KMS-11 (cell line): ENCODE results near the gene CCL7.

Experiments used
- H2AFZ ChIP-seq: fragments of 200-600 bp; sonication (generic); 2 replicates; pipeline ENCODE4 v1.6.1; 2016; ENCODE audit warnings: antibody characterized with exemption, mixed run types, low read depth
- H3K27ac ChIP-seq: fragments of 200-600 bp; sonication (generic); 2 replicates; pipeline ENCODE4 v1.6.1; 2016; ENCODE audit warnings: mild to moderate bottlenecking, mixed run types
- H3K27me3 ChIP-seq: fragments of 200-600 bp; sonication (generic); 2 replicates; pipeline ENCODE4 v1.6.1; 2017; ENCODE audit warnings: mild to moderate bottlenecking, low read depth, mixed run types, moderate library complexity; ENCODE audit not compliant: insufficient read depth
- H3K36me3 ChIP-seq: fragments of 200-600 bp; sonication (generic); 2 replicates; pipeline ENCODE4 v1.6.1; 2017; ENCODE audit warnings: mild to moderate bottlenecking, mixed run types; ENCODE audit not compliant: insufficient read depth
- H3K4me1 ChIP-seq: fragments of 200-600 bp; sonication (generic); 2 replicates; pipeline ENCODE4 v1.6.1; 2016; ENCODE audit warnings: mild to moderate bottlenecking, low read depth, mixed run types; ENCODE audit not compliant: poor library complexity, severe bottlenecking
- H3K4me2 ChIP-seq: fragments of 200-600 bp; sonication (generic); 2 replicates; pipeline ENCODE4 v1.7.0; 2016; ENCODE audit warnings: mild to moderate bottlenecking, mixed run types
- H3K4me3 ChIP-seq: fragments of 200-600 bp; sonication (generic); IDR thresholded peaks from 2 replicates; pipeline ENCODE4 v1.6.1; 2017; ENCODE audit warnings: low read depth, low read length, mixed read lengths; ENCODE audit not compliant: insufficient read depth
- H3K79me2 ChIP-seq: fragments of 200-600 bp; sonication (generic); 2 replicates; pipeline ENCODE4 v1.6.1; 2016; ENCODE audit warnings: low read depth, mixed run types; ENCODE audit not compliant: insufficient read depth
- H3K9ac ChIP-seq: fragments of 200-600 bp; sonication (generic); 2 replicates; pipeline ENCODE4 v1.6.1; 2016; ENCODE audit warnings: mild to moderate bottlenecking, mixed run types
- H4K20me1 ChIP-seq: fragments of 200-600 bp; sonication (generic); 2 replicates; pipeline ENCODE4 v1.6.1; 2016; ENCODE audit warnings: mild to moderate bottlenecking, mixed run types; ENCODE audit not compliant: insufficient read depth
- CTCF ChIP-seq: fragments of 200-600 bp; sonication (generic); conservative IDR thresholded peaks from 2 replicates; pipeline ENCODE4 v1.6.1; 2017; ENCODE audit warnings: low read depth, mild to moderate bottlenecking, antibody characterized with exemption, low read length, moderate library complexity, mixed read lengths

The CCL7 gene

GRCh38 chr17:34275881-34276280 is 5.9 kb downstream of the CCL7 start:
- Histone ChIP-seq H3K27me3 (no peaks in the 10 kb centered on the region), H2AFZ (no peak overlapping the region), H3K4me2 (no peak overlapping the region), H4K20me1 (no peaks in the 10 kb centered on the region), H3K36me3 (no peaks in the 10 kb centered on the region), H3K9ac (no peak overlapping the region), H3K4me1 (no peaks in the 10 kb centered on the region), H3K4me3 (no peak overlapping the region), H3K79me2 (no peaks in the 10 kb centered on the region), H3K27ac (no peak overlapping the region)
- TF ChIP-seq CTCF: no peak

- no peak overlapping the region for H2AFZ ChIP-seq
- TF ChIP-seq CTCF: no peak
- no peaks in the 10 kb centered on the region for H3K4me1 ChIP-seq
Measured at GRCh38 chr17:34276826-34277225, 6.8 kb downstream of the CCL7 start.

GRCh38 chr17:34283571-34283970 is 13.6 kb downstream of the CCL7 start:
- Histone ChIP-seq H3K9ac (no peak overlapping the region), H4K20me1 (no peaks in the 10 kb centered on the region), H3K27ac (no peak overlapping the region), H2AFZ (no peak overlapping the region), H3K4me1 (no peaks in the 10 kb centered on the region), H3K79me2 (no peaks in the 10 kb centered on the region), H3K4me2 (no peak overlapping the region), H3K36me3 (no peaks in the 10 kb centered on the region), H3K4me3 (no peak overlapping the region), H3K27me3 (no peaks in the 10 kb centered on the region)
- no peak for TF ChIP-seq CTCF

More at GRCh38 chr17:34276826-34277225, 6.8 kb downstream of the CCL7 start:
- no peak overlapping the region for H3K4me2 ChIP-seq
- no peak overlapping the region for H3K9ac ChIP-seq
- no peaks in the 10 kb centered on the region for H3K27me3 ChIP-seq
- H3K79me2 ChIP-seq: no peaks in the 10 kb centered on the region
- no peaks in the 10 kb centered on the region for H4K20me1 ChIP-seq
- no peaks in the 10 kb centered on the region for H3K36me3 ChIP-seq
- no peak overlapping the region for H3K4me3 ChIP-seq
- H3K27ac ChIP-seq: no peak overlapping the region

GRCh38 chr17:34285286-34285792 is 15.3 kb downstream of the CCL7 start, which contains the start of gene CCL11:
Gene CCL11, plus strand, starts transcription at chr17:34285742. Its CDS starts 67 bp downstream, at chr17:34285809.
- no peaks in the 10 kb centered on the region for H3K27me3 ChIP-seq
- H3K27ac ChIP-seq: no peak within 1 kb of the TSS
- no peaks in the 10 kb centered on the region for H4K20me1 ChIP-seq
- no peak within 1 kb of the TSS for H3K9ac ChIP-seq
- no peaks in the 10 kb centered on the region for H3K36me3 ChIP-seq
- H3K79me2 ChIP-seq: no peaks in the 10 kb centered on the region
- H3K4me2 ChIP-seq: no peak within 1 kb of the TSS
- no peaks in the 10 kb centered on the region for H3K4me1 ChIP-seq
- H3K4me3 ChIP-seq: no peak within 1 kb of the TSS
- no peak for TF ChIP-seq CTCF
- no peak within 1 kb of the TSS for H2AFZ ChIP-seq
